HG03571 (cell line): ENCODE data around the gene SFRP5.
A peak's percentile ranks its signal among the peaks of the same experiment; 100 is the strongest.

Source experiments
- ATAC-seq: cut with Tn5 transposase; IDR thresholded peaks from one replicate; pipeline ENCODE4 v1.9.1; 2021; ENCODE audit not compliant: unreplicated experiment

SFRP5 gene

GRCh38 chr10:97743169-97743943 is 28.4 kb downstream of the SFRP5 start:
- no peak for ATAC-seq

- no peak for ATAC-seq
These were observed 31.2 kb downstream of the SFRP5 start for GRCh38 chr10:97740613-97741012.

- no peak for ATAC-seq
These were observed 33.2 kb downstream of the SFRP5 start for GRCh38 chr10:97738616-97739015.

GRCh38 chr10:97737770-97738265 is 34.0 kb downstream of the SFRP5 start:
- ATAC-seq = peak; percentile 16

- ATAC-seq = peak; percentile 74
These were observed 34.7 kb downstream of the SFRP5 start, which contains the start of gene ZFYVE27 for GRCh38 chr10:97736902-97737769. TSS of gene ZFYVE27 (plus strand) at chr10:97737128. CDS start at chr10:97738478, 1,350 bp downstream.

GRCh38 chr10:97736403-97736901 is 35.3 kb downstream of the SFRP5 start:
- ATAC-seq = peak; percentile 16

- ATAC-seq = no peak
These were observed 37.8 kb downstream of the SFRP5 start for GRCh38 chr10:97734021-97734420.

GRCh38 chr10:97733256-97733655 is 38.5 kb downstream of the SFRP5 start:
- no peak for ATAC-seq

- no peak for ATAC-seq
These were observed 39.8 kb downstream of the SFRP5 start for GRCh38 chr10:97732052-97732359.

GRCh38 chr10:97731346-97732051 is 40.3 kb downstream of the SFRP5 start:
- no peak for ATAC-seq

- no peak for ATAC-seq
These were observed 42.8 kb downstream of the SFRP5 start for GRCh38 chr10:97729014-97729413.

GRCh38 chr10:97726636-97727178 is 45.1 kb downstream of the SFRP5 start:
- ATAC-seq = no peak

GRCh38 chr10:97724341-97724941 is 47.4 kb downstream of the SFRP5 start:
- no peak for ATAC-seq

DNA sequence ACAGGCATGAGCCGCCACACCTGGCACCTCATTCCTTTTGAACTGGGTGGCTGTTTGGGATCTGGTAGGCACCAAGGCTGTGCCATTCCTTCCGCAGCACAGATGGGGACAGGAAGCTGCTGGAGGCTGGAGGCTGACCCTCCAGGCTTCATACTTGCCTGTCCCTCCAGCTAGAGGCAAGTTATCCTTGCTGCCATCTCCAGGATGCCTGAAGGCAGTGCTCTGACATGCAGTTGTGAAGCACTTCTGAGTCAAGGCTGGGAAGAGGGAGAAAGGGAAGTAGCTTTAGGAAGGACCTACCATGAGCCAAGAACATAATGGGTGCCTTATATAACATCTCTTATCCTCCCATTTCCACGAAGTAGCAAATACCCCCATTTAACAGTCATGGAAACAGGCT is 48.8 kb downstream of the SFRP5 start:
- ATAC-seq = no peak

- no peak for ATAC-seq
These were observed 49.7 kb downstream of the SFRP5 start for GRCh38 chr10:97721871-97722780.

DNA sequence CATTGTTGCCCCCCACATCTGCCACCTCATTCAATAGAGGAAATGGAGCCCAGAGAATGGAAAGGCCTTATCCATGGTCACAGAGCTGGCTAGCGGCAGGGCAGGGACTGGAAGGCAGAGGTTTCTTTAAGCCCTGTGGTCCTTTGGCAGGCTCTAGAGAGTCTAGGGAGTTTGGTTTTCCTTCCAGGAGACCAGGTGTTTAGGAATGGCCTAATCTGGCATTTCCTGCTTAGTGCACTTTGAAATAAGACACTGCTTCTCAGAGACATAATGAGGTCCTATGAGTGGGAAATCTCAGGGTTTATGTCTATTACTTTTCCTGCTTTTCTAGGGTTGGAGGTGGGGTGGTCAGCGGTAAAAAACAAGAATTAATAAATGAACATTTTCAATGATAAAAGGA is 52.2 kb downstream of the SFRP5 start:
- no peak for ATAC-seq

GRCh38 chr10:97718659-97719142 is 53.1 kb downstream of the SFRP5 start:
- ATAC-seq = no peak

DNA sequence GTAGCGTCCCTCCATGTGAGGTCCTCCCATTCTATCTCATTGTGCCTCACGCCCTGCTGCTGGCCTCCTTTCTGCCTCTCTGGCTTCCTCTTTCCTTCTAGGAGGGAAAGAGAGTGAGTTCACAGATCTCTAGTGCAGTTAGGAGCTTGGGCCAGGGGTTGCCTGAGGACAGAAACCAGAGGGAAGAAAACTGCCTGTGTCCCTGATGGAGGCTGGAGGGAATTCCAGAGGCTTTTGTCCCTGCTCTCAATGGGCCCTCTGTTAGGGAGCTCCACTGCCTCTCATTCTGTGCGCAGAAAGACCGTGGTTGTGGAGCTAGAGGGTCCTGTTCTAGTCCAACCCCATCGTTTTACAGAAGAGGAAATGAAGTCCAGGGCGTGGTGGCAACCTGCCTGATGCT is 53.6 kb downstream of the SFRP5 start:
- ATAC-seq = no peak

DNA sequence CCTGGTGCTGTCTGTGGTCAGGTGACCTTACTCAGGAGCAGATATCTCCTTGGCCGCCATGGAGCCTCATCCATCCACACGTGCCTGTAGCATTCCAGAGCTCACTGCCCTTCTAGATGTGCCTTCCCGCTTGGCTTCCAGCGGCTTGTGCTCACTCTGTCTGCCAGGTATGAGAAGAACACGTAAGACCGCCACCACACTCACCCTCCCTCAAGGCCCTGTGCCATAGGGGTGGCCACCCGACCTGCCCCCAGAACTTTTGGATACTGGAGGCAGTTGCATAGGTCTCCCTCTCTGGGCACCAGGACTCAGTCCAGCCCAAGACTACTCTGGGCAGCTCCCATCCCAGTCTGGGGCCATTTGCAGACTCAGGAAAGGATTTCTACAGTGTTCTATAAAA is 54.2 kb downstream of the SFRP5 start:
- ATAC-seq = no peak
